Motor neuron (in vitro differentiated cells): ENCODE data around the gene SPEN. TPM values are rescaled to one million over a fixed set of nuclear protein-coding genes. Genes with fewer than 3 reads are reported as not detected.
"Not testable (repeated sequence)": the region's sequence is repeated elsewhere in the genome, so short reads cannot be mapped to it uniquely, and the experiment has no call there.

Experiments used
- ATAC-seq, 8 experiments: fragments of 200-7000 bp; cut with Tn5 transposase; replicated peaks in 6 of 8; 2 replicates each; pipeline ENCODE4 v1.8.0; 2021; ENCODE audit warnings: mild to moderate bottlenecking in 8 of 8, moderate library complexity in 8 of 8
- H3K27ac ChIP-seq, 2 donors: fragments of 250-450 bp; sonication (Bioruptor Pico); 2 replicates each; pipeline ENCODE4 v1.9.0; 2021; ENCODE audit warnings: antibody characterized with exemption in 2 of 2, mild to moderate bottlenecking in 2 of 2, moderate library complexity in 1 of 2
- H3K4me1 ChIP-seq, 2 donors: fragments of 250-450 bp; sonication (Bioruptor Pico); replicated peaks in 1 of 2; 2 replicates each; pipeline ENCODE4 v1.6.1; 2021; ENCODE audit warnings: antibody characterized with exemption in 2 of 2, mild to moderate bottlenecking in 2 of 2, moderate library complexity in 1 of 2
- H3K4me3 ChIP-seq, 5 donors: fragments of 250-450 bp; sonication (Bioruptor Pico); 2 replicates each; pipeline ENCODE4 v1.9.0; 2021; ENCODE audit warnings: antibody characterized with exemption in 5 of 5, mild to moderate bottlenecking in 5 of 5, moderate library complexity in 4 of 5
- WGBS, 10 experiments: fragments of 450-650 bp; shearing (Covaris generic); methylation state at CpG; one replicate each; pipeline ENCODE4 v1.0.0; 2022; 5-methylcytosine and 5-hydroxymethylcytosine counted together
- in situ Hi-C, 9 experiments: fragments of 400-800 bp; cut with MboI; loops; one replicate each; pipeline ENCODE4 v1.15.0; 2021; ENCODE audit warnings: low sequenced_read_pairs in 9 of 9, low pct_unique_long_range_greater_than_20kb in 2 of 9; ENCODE audit not compliant: unreplicated experiment in 9 of 9
- total RNA-seq, 8 experiments: library from RNA; unstranded; fragments of 300-600 nt; gene quantifications; 2 replicates each; pipeline versions ENCODE4 v1.2.3 to v1.2.4, GENCODE V29; 2022

Gene SPEN
- total RNA-seq, 8 experiments from 2014 or later = 10.0 to 69.9 (median 44.0) TPM

- Histone ChIP-seq H3K4me1 (peaks cover 4 to 13% of the 10 kb centered on the region in 2 donors), H3K27ac (no peak overlapping the region), H3K4me3 (no peak overlapping the region)
- WGBS, 10 experiments = 60 to 97% (median 91%) methylated on average over 1 to 9 of the region's 9 CpGs
- no peak for ATAC-seq
- in situ Hi-C loops = no loop called here
These were observed 51.8 kb downstream of the SPEN start for GRCh38 chr1:15899266-15899665.

GRCh38 chr1:15900662-15901279, 53.3 kb downstream of the SPEN start:
- peaks cover 4 to 12% of the 10 kb centered on the region in 2 donors for H3K4me1 ChIP-seq
- peak overlapping the region in 1 of 2 donors; percentile 34 for H3K27ac ChIP-seq
- no peak overlapping the region for H3K4me3 ChIP-seq
- 51 to 84% (median 78%) methylated on average over 3 to 8 of the region's 8 CpGs for WGBS, 10 experiments
- in situ Hi-C loops = no loop called here
- ATAC-seq = no peak

- Histone ChIP-seq H3K27ac (no peak overlapping the region), H3K4me1 (peaks cover 4 to 12% of the 10 kb centered on the region in 2 donors), H3K4me3 (no peak overlapping the region)
- in situ Hi-C loops = no loop called here
- 8 to 100% (median 94%) methylated on average over 1 to 3 of the region's 3 CpGs for WGBS, 10 experiments
- ATAC-seq = peak in 1 of 8 experiments; percentile 31
These were observed 55.4 kb downstream of the SPEN start for GRCh38 chr1:15902882-15903281.

- no peak for ATAC-seq
- Histone ChIP-seq H3K4me3 (no peak overlapping the region), H3K4me1 (no peaks in the 10 kb centered on the region), H3K27ac (no peak overlapping the region)
- in situ Hi-C loops = no loop called here
- 86 to 100% (median 97%) methylated on average over 1 to 4 of the region's 4 CpGs; no CpG with 5 or more reads in 2 of the 10 experiments for WGBS, 10 experiments
These were observed 61.1 kb downstream of the SPEN start for GRCh38 chr1:15908597-15908996.

- no peaks in the 10 kb centered on the region for H3K4me1 ChIP-seq
- WGBS, 10 experiments = 92 to 100% (median 96%) methylated on average over 1 of the region's 1 CpG; no CpG with 5 or more reads in 4 of the 10 experiments
- H3K27ac ChIP-seq = no peak overlapping the region
- in situ Hi-C loops = no loop called here
- no peak for ATAC-seq
- no peak overlapping the region for H3K4me3 ChIP-seq
These were observed 63.6 kb downstream of the SPEN start for GRCh38 chr1:15911141-15911540.

GRCh38 chr1:15911927-15912326, 64.4 kb downstream of the SPEN start:
- Histone ChIP-seq H3K4me3 (no peak overlapping the region), H3K27ac (no peak overlapping the region), H3K4me1 (no peaks in the 10 kb centered on the region)
- WGBS, 10 experiments = 70 to 100% (median 91%) methylated on average over 1 to 2 of the region's 2 CpGs; no CpG with 5 or more reads in 1 of the 10 experiments
- in situ Hi-C loops = no loop called here
- no peak for ATAC-seq

- 71 to 100% (median 95%) methylated on average over 1 to 3 of the region's 3 CpGs; no CpG with 5 or more reads in 3 of the 10 experiments for WGBS, 10 experiments
- in situ Hi-C loops, H3K4me1 ChIP-seq, ATAC-seq, H3K27ac ChIP-seq, H3K4me3 ChIP-seq: not testable (repeated sequence)
These were observed 66.1 kb downstream of the SPEN start for GRCh38 chr1:15913607-15914006.

- no peak overlapping the region for H3K27ac ChIP-seq
- ATAC-seq = no peak
- in situ Hi-C loops = no loop called here
- H3K4me3 ChIP-seq = no peak overlapping the region
- H3K4me1 ChIP-seq = no peaks in the 10 kb centered on the region
- WGBS, 10 experiments = 49 to 100% (median 90%) methylated on average over 2 to 4 of the region's 4 CpGs; no CpG with 5 or more reads in 2 of the 10 experiments
These were observed 68.5 kb downstream of the SPEN start for GRCh38 chr1:15915991-15916390.

GRCh38 chr1:15916417-15916816, 68.9 kb downstream of the SPEN start:
- WGBS, 10 experiments = 27 to 100% (median 94%) methylated on average over 1 to 4 of the region's 4 CpGs; no CpG with 5 or more reads in 1 of the 10 experiments
- Histone ChIP-seq H3K27ac (no peak overlapping the region), H3K4me1 (no peaks in the 10 kb centered on the region), H3K4me3 (no peak overlapping the region)
- peak in 2 of 8 experiments; percentile 95 for ATAC-seq
- in situ Hi-C loops = no loop called here

- H3K4me1 ChIP-seq = no peaks in the 10 kb centered on the region
- H3K4me3 ChIP-seq = no peak overlapping the region
- no peak overlapping the region for H3K27ac ChIP-seq
- WGBS, 10 experiments = 33 to 96% (median 79%) methylated on average over 1 to 7 of the region's 7 CpGs; no CpG with 5 or more reads in 3 of the 10 experiments
- in situ Hi-C loops = no loop called here
- ATAC-seq = peak in 1 of 8 experiments; percentile 33
These were observed 69.4 kb downstream of the SPEN start for GRCh38 chr1:15916916-15917315.

- WGBS, 10 experiments = 22 to 98% (median 85%) methylated on average over 4 to 11 of the region's 11 CpGs
- in situ Hi-C loops = no loop called here
- Histone ChIP-seq H3K4me1 (no peaks in the 10 kb centered on the region), H3K4me3 (no peak overlapping the region), H3K27ac (no peak overlapping the region)
- peak in 3 of 8 experiments; percentile 44 to 62 (median 45) for ATAC-seq
These were observed 71.6 kb downstream of the SPEN start for GRCh38 chr1:15918962-15919715.

- H3K4me1 ChIP-seq = no peaks in the 10 kb centered on the region
- H3K27ac ChIP-seq = no peak overlapping the region
- H3K4me3 ChIP-seq = no peak overlapping the region
- 15 to 100% (median 100%) methylated on average over 1 to 2 of the region's 2 CpGs for WGBS, 10 experiments
- peak in 2 of 8 experiments; percentile 40 to 60 for ATAC-seq
- in situ Hi-C loops = no loop called here
These were observed 75.7 kb downstream of the SPEN start for GRCh38 chr1:15923241-15923640.

GRCh38 chr1:15926448-15926847, 78.9 kb downstream of the SPEN start:
- not testable (repeated sequence) for ATAC-seq, H3K4me1 ChIP-seq, H3K4me3 ChIP-seq, H3K27ac ChIP-seq
- WGBS, 10 experiments = 60 to 100% (median 96%) methylated on average over 1 to 8 of the region's 8 CpGs
- in situ Hi-C loops = loop anchor here in 1 of 9 experiments (25.0 kb wide), 1 partner anchor 114 kb away; the partner anchor contains the start of gene UQCRHL
